ENCODE results near the gene UCK2.

Gene UCK2

GRCh38 chr1:165836664-165837482 lies 9.5 kb downstream of the UCK2 start:
- no peak for TF ChIP-seq TEAD4 (IDR thresholded peaks at IDR 0.05)
- TF ChIP-seq USF1 (IDR thresholded peaks at IDR 0.05): no peak
- no peak for TF ChIP-seq MAX (IDR thresholded peaks at IDR 0.05)
- TF ChIP-seq TCF12 (IDR thresholded peaks at IDR 0.05; ENCODE audit: low read depth): no peak
- TF ChIP-seq CEBPB (IDR thresholded peaks at IDR 0.05): no peak

GRCh38 chr1:165837838-165838364 lies 10.5 kb downstream of the UCK2 start:
- TF ChIP-seq YY1 (IDR thresholded peaks at IDR 0.05; ENCODE audit: low read depth): no peak
- no peak for TF ChIP-seq CREB1 (IDR thresholded peaks at IDR 0.05; ENCODE audit: low read depth)
- no peak for TF ChIP-seq USF1 (IDR thresholded peaks at IDR 0.05)
- no peak for TF ChIP-seq NFIC (IDR thresholded peaks at IDR 0.05)
- TF ChIP-seq RAD21 (IDR thresholded peaks at IDR 0.05; ENCODE audit: low read depth): no peak
- no peak for TF ChIP-seq TAF1 (IDR thresholded peaks at IDR 0.05; ENCODE audit: low read depth)
- no peak for TF ChIP-seq EGR1 (IDR thresholded peaks at IDR 0.05)
- no peak for TF ChIP-seq CEBPB (IDR thresholded peaks at IDR 0.05)
- no peak for TF ChIP-seq TEAD4 (IDR thresholded peaks at IDR 0.05)
- no peak for TF ChIP-seq REST (IDR thresholded peaks at IDR 0.05; ENCODE audit: low read depth)
- TF ChIP-seq EP300 (IDR thresholded peaks at IDR 0.05; ENCODE audit: borderline replicate concordance): no peak
- TF ChIP-seq FOXM1 (IDR thresholded peaks at IDR 0.05; ENCODE audit: borderline replicate concordance, low read depth): no peak
- no peak for TF ChIP-seq TCF12 (IDR thresholded peaks at IDR 0.05; ENCODE audit: low read depth)
- no peak for TF ChIP-seq ZBTB7A (IDR thresholded peaks at IDR 0.05; ENCODE audit: low read depth)
- TF ChIP-seq MAX (IDR thresholded peaks at IDR 0.05): no peak

- no peak for TF ChIP-seq MAX (IDR thresholded peaks at IDR 0.05)
- TF ChIP-seq YY1 (IDR thresholded peaks at IDR 0.05; ENCODE audit: low read depth): no peak
- no peak for TF ChIP-seq RAD21 (IDR thresholded peaks at IDR 0.05; ENCODE audit: low read depth)
- no peak for TF ChIP-seq CREB1 (IDR thresholded peaks at IDR 0.05; ENCODE audit: low read depth)
- no peak for TF ChIP-seq TEAD4 (IDR thresholded peaks at IDR 0.05)
- no peak for TF ChIP-seq FOXM1 (IDR thresholded peaks at IDR 0.05; ENCODE audit: borderline replicate concordance, low read depth)
- TF ChIP-seq REST (IDR thresholded peaks at IDR 0.05; ENCODE audit: low read depth): no peak
- TF ChIP-seq ZBTB7A (IDR thresholded peaks at IDR 0.05; ENCODE audit: low read depth): no peak
- TF ChIP-seq USF1 (IDR thresholded peaks at IDR 0.05): no peak
- no peak for TF ChIP-seq EP300 (IDR thresholded peaks at IDR 0.05; ENCODE audit: borderline replicate concordance)
- TF ChIP-seq NFIC (IDR thresholded peaks at IDR 0.05): no peak
- no peak for TF ChIP-seq CEBPB (IDR thresholded peaks at IDR 0.05)
- TF ChIP-seq TCF12 (IDR thresholded peaks at IDR 0.05; ENCODE audit: low read depth): no peak
- no peak for TF ChIP-seq TAF1 (IDR thresholded peaks at IDR 0.05; ENCODE audit: low read depth)
- TF ChIP-seq EGR1 (IDR thresholded peaks at IDR 0.05): no peak
Observed at GRCh38 chr1:165840423-165840822, 13.0 kb downstream of the UCK2 start.

- TF ChIP-seq EGR1 (IDR thresholded peaks at IDR 0.05): no peak
- no peak for TF ChIP-seq CEBPB (IDR thresholded peaks at IDR 0.05)
- TF ChIP-seq ZBTB7A (IDR thresholded peaks at IDR 0.05; ENCODE audit: low read depth): no peak
- TF ChIP-seq YY1 (IDR thresholded peaks at IDR 0.05; ENCODE audit: low read depth): no peak
- TF ChIP-seq EP300 (IDR thresholded peaks at IDR 0.05; ENCODE audit: borderline replicate concordance): no peak
- TF ChIP-seq CREB1 (IDR thresholded peaks at IDR 0.05; ENCODE audit: low read depth): no peak
- TF ChIP-seq NFIC (IDR thresholded peaks at IDR 0.05): no peak
- TF ChIP-seq TAF1 (IDR thresholded peaks at IDR 0.05; ENCODE audit: low read depth): no peak
- no peak for TF ChIP-seq TEAD4 (IDR thresholded peaks at IDR 0.05)
Observed at GRCh38 chr1:165841582-165842017, 14.2 kb downstream of the UCK2 start.
